Measurements from ENCODE around the gene TCHH.

DNA sequence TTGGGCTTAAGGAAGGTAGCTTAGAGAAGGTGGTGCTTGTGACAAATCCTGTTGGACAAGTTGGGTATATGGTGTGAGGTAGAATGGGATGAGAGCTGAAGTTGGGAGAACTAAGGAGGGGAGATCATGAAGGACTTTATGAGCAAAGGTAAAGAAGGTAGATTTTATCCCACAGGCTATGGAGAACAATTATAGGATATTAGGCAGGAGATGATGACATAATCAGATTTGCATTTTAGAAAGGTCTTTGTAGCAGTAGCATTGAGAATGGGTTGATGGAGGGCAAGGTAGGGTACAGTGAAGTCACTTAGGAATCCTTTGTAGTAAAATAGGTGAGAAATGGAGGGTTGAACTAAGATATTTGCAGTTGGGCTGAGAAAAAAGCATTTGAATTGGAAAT lies 14.9 kb upstream of the TCHH start:
- TF ChIP-seq, protein P1, sequence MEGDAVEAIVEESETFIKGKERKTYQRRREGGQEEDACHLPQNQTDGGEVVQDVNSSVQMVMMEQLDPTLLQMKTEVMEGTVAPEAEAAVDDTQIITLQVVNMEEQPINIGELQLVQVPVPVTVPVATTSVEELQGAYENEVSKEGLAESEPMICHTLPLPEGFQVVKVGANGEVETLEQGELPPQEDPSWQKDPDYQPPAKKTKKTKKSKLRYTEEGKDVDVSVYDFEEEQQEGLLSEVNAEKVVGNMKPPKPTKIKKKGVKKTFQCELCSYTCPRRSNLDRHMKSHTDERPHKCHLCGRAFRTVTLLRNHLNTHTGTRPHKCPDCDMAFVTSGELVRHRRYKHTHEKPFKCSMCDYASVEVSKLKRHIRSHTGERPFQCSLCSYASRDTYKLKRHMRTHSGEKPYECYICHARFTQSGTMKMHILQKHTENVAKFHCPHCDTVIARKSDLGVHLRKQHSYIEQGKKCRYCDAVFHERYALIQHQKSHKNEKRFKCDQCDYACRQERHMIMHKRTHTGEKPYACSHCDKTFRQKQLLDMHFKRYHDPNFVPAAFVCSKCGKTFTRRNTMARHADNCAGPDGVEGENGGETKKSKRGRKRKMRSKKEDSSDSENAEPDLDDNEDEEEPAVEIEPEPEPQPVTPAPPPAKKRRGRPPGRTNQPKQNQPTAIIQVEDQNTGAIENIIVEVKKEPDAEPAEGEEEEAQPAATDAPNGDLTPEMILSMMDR (conservative IDR thresholded peaks at IDR 0.05; ENCODE audit: low read depth, low read length): no peak
- TF ChIP-seq EZH2 (IDR thresholded peaks at IDR 0.05; ENCODE audit: borderline replicate concordance, low read depth, low read length, poor library complexity, severe bottlenecking): no peak

Data from A673 (cell line).